Tongue (tissue), 1 donor: Measurements from ENCODE around the gene SLC25A40. TPM values are rescaled to one million over a fixed set of nuclear protein-coding genes. Genes with fewer than 3 reads are reported as not detected.

Experiments
- total RNA-seq: library from RNA; depleted of rRNA; stranded (reverse); fragments of >200 nt; gene quantifications from one replicate; pipeline ENCODE4 v1.2.3, GENCODE V29; 2014

The SLC25A40 gene
- total RNA-seq, 1 donor from 2014 or later = 17.3 TPM

Other genes starting within 250 kb of the SLC25A40 start
- 1.6 TPM for gene RUNDC3B, start 248.0 kb downstream of the SLC25A40 start, total RNA-seq
- gene DBF4, start 133 bp upstream of the SLC25A40 start, total RNA-seq = 15.9 TPM
- gene ADAM22, start 57.9 kb upstream of the SLC25A40 start, total RNA-seq = 16.7 TPM